GM23338 (cell line): Measurements from ENCODE around the gene PCSK2. TPM values are rescaled to one million over a fixed set of nuclear protein-coding genes. Genes with fewer than 3 reads are reported as not detected.

Experiments
- ATAC-seq: fragments of 200-7000 bp; cut with Tn5 transposase; 3 replicates; pipeline ENCODE4 v1.9.1; 2020
- DNase-seq: peaks from one replicate; pipeline ENCODE4 v3.0.0-alpha.2; 2015; ENCODE audit warnings: low spot score
- H2AFZ ChIP-seq: fragments of 200-600 bp; sonication (generic); 2 replicates; pipeline ENCODE4 v1.8.0; 2016; ENCODE audit warnings: antibody characterized with exemption, mild to moderate bottlenecking, moderate library complexity
- H3F3A ChIP-seq: fragments of 200-600 bp; sonication (generic); replicated peaks from 2 replicates; pipeline ENCODE4 v1.8.0; 2017; ENCODE audit warnings: antibody characterized with exemption, mixed run types, low read depth
- H3K27ac ChIP-seq: fragments of 200-600 bp; sonication (generic); 2 replicates; pipeline ENCODE4 v1.6.1; 2016; ENCODE audit warnings: low read depth
- H3K27me3 ChIP-seq: fragments of 200-600 bp; sonication (generic); 2 replicates; pipeline ENCODE4 v1.8.0; 2016; ENCODE audit warnings: mild to moderate bottlenecking, mixed run types, moderate library complexity; ENCODE audit not compliant: insufficient read depth
- H3K36me3 ChIP-seq: fragments of 200-600 bp; sonication (generic); 2 replicates; pipeline ENCODE4 v1.8.0; 2016; ENCODE audit warnings: mild to moderate bottlenecking; ENCODE audit not compliant: insufficient read depth
- H3K4me1 ChIP-seq: fragments of 200-600 bp; sonication (generic); 2 replicates; pipeline ENCODE4 v1.8.0; 2016; ENCODE audit warnings: mild to moderate bottlenecking, moderate library complexity; ENCODE audit not compliant: insufficient read depth
- H3K4me2 ChIP-seq: fragments of 200-600 bp; sonication (generic); 2 replicates; pipeline ENCODE4 v1.7.1; 2017; ENCODE audit warnings: mixed run types
- H3K4me3 ChIP-seq: fragments of 200-600 bp; sonication (generic); 2 replicates; pipeline ENCODE4 v1.6.1; 2016; ENCODE audit warnings: mixed run types
- H3K79me2 ChIP-seq: fragments of 200-600 bp; sonication (generic); replicated peaks from 2 replicates; pipeline ENCODE4 v1.8.0; 2017; ENCODE audit warnings: mild to moderate bottlenecking; ENCODE audit not compliant: insufficient read depth
- H3K9me2 ChIP-seq: fragments of 200-600 bp; sonication (generic); 2 replicates; pipeline ENCODE4 v1.8.0; 2017; ENCODE audit not compliant: insufficient read depth
- H4K20me1 ChIP-seq: fragments of 200-600 bp; sonication (generic); replicated peaks from 2 replicates; pipeline ENCODE4 v1.8.0; 2017; ENCODE audit warnings: mild to moderate bottlenecking; ENCODE audit not compliant: insufficient read depth
- H3K27ac Mint-ChIP-seq: 2 replicates; pipeline ENCODE4 v1.8.0; 2020; ENCODE audit warnings: inconsistent platforms, mild to moderate bottlenecking, moderate library complexity, mixed read lengths
- H3K27me3 Mint-ChIP-seq: 3 replicates; pipeline ENCODE4 v1.8.0; 2022; ENCODE audit warnings: low read depth, mild to moderate bottlenecking, moderate library complexity, mixed read lengths, inconsistent platforms; ENCODE audit not compliant: insufficient read depth, poor library complexity
- H3K36me3 Mint-ChIP-seq: 3 replicates; pipeline ENCODE4 v1.8.0; 2021; ENCODE audit warnings: low read depth, mild to moderate bottlenecking, inconsistent platforms, moderate library complexity, mixed read lengths
- H3K4me1 Mint-ChIP-seq: 3 replicates; pipeline ENCODE4 v1.8.0; 2020; ENCODE audit warnings: mild to moderate bottlenecking, inconsistent platforms, mixed read lengths
- H3K4me3 Mint-ChIP-seq: 3 replicates; pipeline ENCODE4 v1.8.0; 2021; ENCODE audit warnings: moderate library complexity, mild to moderate bottlenecking, inconsistent platforms, mixed read lengths
- H3K9me3 Mint-ChIP-seq: 3 replicates; pipeline ENCODE4 v1.8.0; 2020; ENCODE audit warnings: moderate library complexity, mild to moderate bottlenecking, inconsistent platforms, mixed read lengths
- CREB1 ChIP-seq: fragments of 250-450 bp; sonication (Bioruptor Pico); IDR thresholded peaks from 2 replicates; pipeline ENCODE4 v1.5.0; 2020; ENCODE audit warnings: low read depth, mild to moderate bottlenecking, moderate library complexity
- EZH2phosphoT487 ChIP-seq: fragments of 200-600 bp; sonication (generic); IDR thresholded peaks from one replicate; pipeline ENCODE4 v1.8.1; 2018; ENCODE audit warnings: antibody characterized with exemption; ENCODE audit not compliant: unreplicated experiment
- JUNB ChIP-seq: IDR thresholded peaks from one replicate; pipeline ENCODE4 v1.6.1; 2016; ENCODE audit warnings: antibody characterized with exemption; ENCODE audit not compliant: unreplicated experiment
- POLR2AphosphoS5 ChIP-seq: IDR thresholded peaks from 2 replicates; pipeline ENCODE4 v1.6.1; 2016; ENCODE audit warnings: antibody characterized with exemption, low read depth
- REST ChIP-seq: IDR thresholded peaks from one replicate; pipeline ENCODE4 v1.6.1; 2018; ENCODE audit warnings: antibody characterized with exemption; ENCODE audit not compliant: unreplicated experiment
- STAT1 ChIP-seq: IDR thresholded peaks from one replicate; pipeline ENCODE4 v1.6.1; 2016; ENCODE audit warnings: antibody characterized with exemption; ENCODE audit not compliant: unreplicated experiment
- ZNF114 ChIP-seq: fragments of 250-450 bp; sonication (Bioruptor Pico); IDR thresholded peaks from 2 replicates; pipeline ENCODE4 v1.5.0; 2020; ENCODE audit warnings: mild to moderate bottlenecking, moderate library complexity
- ZNF331 ChIP-seq: fragments of 250-450 bp; sonication (Bioruptor Pico); IDR thresholded peaks from 2 replicates; pipeline ENCODE4 v1.5.0; 2020; ENCODE audit warnings: low read depth, mild to moderate bottlenecking, moderate library complexity
- ZNF462 ChIP-seq: fragments of 250-450 bp; sonication (Bioruptor Pico); IDR thresholded peaks from 2 replicates; pipeline ENCODE4 v1.5.0; 2020; ENCODE audit warnings: mild to moderate bottlenecking, moderate library complexity
- polyA plus RNA-seq: library from polyadenylated mRNA; unstranded; fragments of >200 nt; fragmentation: Nextera tagmentation; extraction: Ambion mirVana; gene quantifications from 2 replicates; pipeline ENCODE4 v1.2.1, GENCODE V29; 2016
- total RNA-seq: library from RNA; depleted of rRNA; stranded (reverse); fragments of >200 nt; shearing (Covaris generic); gene quantifications from 2 replicates; pipeline ENCODE4 v1.2.3, GENCODE V29; 2014

PCSK2 gene
- total and polyA plus RNA-seq, 2 experiments from 2014 or later, result 0.37 to 1.1 TPM

- TF ChIP-seq CREB1, result no peak
- no peak for TF ChIP-seq EZH2phosphoT487
- no peak for TF ChIP-seq ZNF331 (CRISPR knock-in tag)
- no peak for TF ChIP-seq ZNF462 (CRISPR knock-in tag)
- TF ChIP-seq POLR2AphosphoS5, result no peak
- TF ChIP-seq STAT1, result no peak
- no peak for TF ChIP-seq ZNF114 (CRISPR knock-in tag)
- TF ChIP-seq REST, result no peak
- no peak for TF ChIP-seq JUNB
- Histone ChIP-seq H3K4me2 (no peak overlapping the region), H2AFZ (no peak overlapping the region), H3K4me1 (no peaks in the 10 kb centered on the region), H3K9me2 (no peaks in the 10 kb centered on the region), H4K20me1 (no peaks in the 10 kb centered on the region), H3K27me3 (no peaks in the 10 kb centered on the region), H3K79me2 (no peaks in the 10 kb centered on the region), H3K27ac (no peak overlapping the region), H3K36me3 (no peaks in the 10 kb centered on the region), H3F3A (no peaks in the 10 kb centered on the region), H3K4me3 (no peak overlapping the region)
- no peaks in the 10 kb centered on the region for H3K9me3 Mint-ChIP-seq
- DNase-seq (no peak), ATAC-seq (no peak)
- H3K27me3 Mint-ChIP-seq, result peaks cover 7% of the 10 kb centered on the region
- H3K4me3 Mint-ChIP-seq, result no peak overlapping the region
- peaks cover 7% of the 10 kb centered on the region; the same call in 2 of the 3 replicates for H3K4me1 Mint-ChIP-seq
- no peak overlapping the region for H3K27ac Mint-ChIP-seq
- H3K36me3 Mint-ChIP-seq, result no peaks in the 10 kb centered on the region
Measured at GRCh38 chr20:17524560-17524959, 297.7 kb downstream of the PCSK2 start.
